ENCODE measurements around the gene RUVBL1.

RUVBL1 gene

DNA sequence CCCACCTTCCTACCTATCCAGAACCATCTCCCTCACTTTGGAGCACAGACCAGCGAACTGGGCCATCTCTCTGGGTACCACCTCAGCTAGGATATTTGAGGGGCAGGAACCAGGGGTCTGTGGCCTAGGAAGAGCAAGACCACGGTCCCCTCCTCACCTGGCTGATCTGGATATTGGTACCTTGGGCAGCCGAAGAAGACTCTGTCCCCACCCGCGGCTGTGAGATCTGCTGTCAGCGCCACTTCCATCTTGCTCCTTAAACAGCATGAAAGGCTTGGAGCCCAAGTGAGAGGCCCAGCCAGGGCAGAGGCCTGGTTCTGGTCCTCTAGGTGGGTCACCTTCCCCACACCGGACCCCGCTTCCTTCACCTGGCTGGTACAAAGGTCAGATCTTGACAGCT lies 44.7 kb downstream of the RUVBL1 start:
- Histone ChIP-seq H3K27me3 (ENCODE audit: control insufficient read depth, insufficient read depth, low read length) (no peaks in the 10 kb centered on the region), H3K4me2 (ENCODE audit: low read length) (no peak overlapping the region), H3K4me3 (ENCODE audit: low read depth, low read length) (no peak overlapping the region), H3K27ac (no peak overlapping the region), H2AFZ (no peak overlapping the region), H3K4me1 (peaks cover 20% of the 10 kb centered on the region), H3K79me2 (no peaks in the 10 kb centered on the region), H3K9ac (no peak overlapping the region), H3K9me3 (ENCODE audit: control insufficient read depth, low read length) (no peaks in the 10 kb centered on the region), H3K36me3 (ENCODE audit: control insufficient read depth, insufficient read depth, low read length) (no peaks in the 10 kb centered on the region)
- TF ChIP-seq, protein P1, sequence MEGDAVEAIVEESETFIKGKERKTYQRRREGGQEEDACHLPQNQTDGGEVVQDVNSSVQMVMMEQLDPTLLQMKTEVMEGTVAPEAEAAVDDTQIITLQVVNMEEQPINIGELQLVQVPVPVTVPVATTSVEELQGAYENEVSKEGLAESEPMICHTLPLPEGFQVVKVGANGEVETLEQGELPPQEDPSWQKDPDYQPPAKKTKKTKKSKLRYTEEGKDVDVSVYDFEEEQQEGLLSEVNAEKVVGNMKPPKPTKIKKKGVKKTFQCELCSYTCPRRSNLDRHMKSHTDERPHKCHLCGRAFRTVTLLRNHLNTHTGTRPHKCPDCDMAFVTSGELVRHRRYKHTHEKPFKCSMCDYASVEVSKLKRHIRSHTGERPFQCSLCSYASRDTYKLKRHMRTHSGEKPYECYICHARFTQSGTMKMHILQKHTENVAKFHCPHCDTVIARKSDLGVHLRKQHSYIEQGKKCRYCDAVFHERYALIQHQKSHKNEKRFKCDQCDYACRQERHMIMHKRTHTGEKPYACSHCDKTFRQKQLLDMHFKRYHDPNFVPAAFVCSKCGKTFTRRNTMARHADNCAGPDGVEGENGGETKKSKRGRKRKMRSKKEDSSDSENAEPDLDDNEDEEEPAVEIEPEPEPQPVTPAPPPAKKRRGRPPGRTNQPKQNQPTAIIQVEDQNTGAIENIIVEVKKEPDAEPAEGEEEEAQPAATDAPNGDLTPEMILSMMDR (IDR thresholded peaks at IDR 0.05), result no peak

DNA sequence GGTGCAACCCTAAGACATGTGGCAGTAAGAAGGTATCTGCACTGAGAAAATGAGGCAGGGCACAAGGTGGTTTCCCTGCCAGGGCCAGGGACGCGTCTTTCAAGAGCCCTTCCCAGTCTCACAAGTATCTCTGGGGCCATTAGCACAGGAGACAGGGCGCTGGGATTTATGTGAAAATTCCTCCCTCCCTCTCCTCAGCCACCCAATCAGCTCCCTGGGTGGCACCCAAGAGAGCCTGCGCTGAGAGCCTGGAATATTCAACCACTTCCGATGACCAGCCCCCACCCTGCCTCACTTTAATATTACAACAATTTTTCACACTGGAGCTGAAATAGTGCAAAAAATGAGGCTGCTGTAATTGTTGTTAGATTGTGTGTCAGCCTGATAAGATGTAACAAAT lies 45.3 kb downstream of the RUVBL1 start:
- TF ChIP-seq, protein P1 (IDR thresholded peaks at IDR 0.05), result no peak
- Histone ChIP-seq H3K9ac (no peak overlapping the region), H3K79me2 (no peaks in the 10 kb centered on the region), H3K9me3 (ENCODE audit: control insufficient read depth, low read length) (no peaks in the 10 kb centered on the region), H3K36me3 (ENCODE audit: control insufficient read depth, insufficient read depth, low read length) (no peaks in the 10 kb centered on the region), H3K4me3 (ENCODE audit: low read depth, low read length) (no peak overlapping the region), H3K4me2 (ENCODE audit: low read length) (no peak overlapping the region), H3K4me1 (peaks cover 14% of the 10 kb centered on the region), H3K27ac (no peak overlapping the region), H2AFZ (no peak overlapping the region), H3K27me3 (ENCODE audit: control insufficient read depth, insufficient read depth, low read length) (no peaks in the 10 kb centered on the region)

DNA sequence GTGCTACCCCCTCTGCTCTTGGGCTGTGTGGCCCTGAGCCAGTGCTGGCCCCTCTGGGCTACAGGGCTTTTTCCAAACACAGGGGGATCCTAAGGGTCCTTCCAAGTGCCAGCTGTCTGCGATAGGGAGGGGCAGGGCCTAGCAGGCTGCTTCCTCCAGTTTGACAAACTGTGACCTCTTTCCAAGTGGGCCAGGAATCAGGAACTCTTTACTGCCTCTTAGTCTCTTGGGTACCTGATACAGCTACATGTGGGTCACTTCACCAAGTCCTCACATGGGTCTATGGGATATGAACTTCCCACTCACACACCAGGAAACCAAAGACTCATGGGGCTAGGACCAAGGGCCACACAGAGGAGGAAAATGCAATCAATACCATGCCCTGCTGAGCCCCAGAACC lies 45.9 kb downstream of the RUVBL1 start:
- Histone ChIP-seq H3K4me3 (ENCODE audit: low read depth, low read length) (no peak overlapping the region), H3K9ac (no peak overlapping the region), H3K9me3 (ENCODE audit: control insufficient read depth, low read length) (no peaks in the 10 kb centered on the region), H3K4me2 (ENCODE audit: low read length) (no peak overlapping the region), H3K36me3 (ENCODE audit: control insufficient read depth, insufficient read depth, low read length) (no peaks in the 10 kb centered on the region), H3K27me3 (ENCODE audit: control insufficient read depth, insufficient read depth, low read length) (no peaks in the 10 kb centered on the region), H3K79me2 (no peaks in the 10 kb centered on the region), H2AFZ (no peak overlapping the region), H3K27ac (no peak overlapping the region), H3K4me1 (peaks cover 11% of the 10 kb centered on the region)
- TF ChIP-seq, protein P1 (IDR thresholded peaks at IDR 0.05), result no peak

DNA sequence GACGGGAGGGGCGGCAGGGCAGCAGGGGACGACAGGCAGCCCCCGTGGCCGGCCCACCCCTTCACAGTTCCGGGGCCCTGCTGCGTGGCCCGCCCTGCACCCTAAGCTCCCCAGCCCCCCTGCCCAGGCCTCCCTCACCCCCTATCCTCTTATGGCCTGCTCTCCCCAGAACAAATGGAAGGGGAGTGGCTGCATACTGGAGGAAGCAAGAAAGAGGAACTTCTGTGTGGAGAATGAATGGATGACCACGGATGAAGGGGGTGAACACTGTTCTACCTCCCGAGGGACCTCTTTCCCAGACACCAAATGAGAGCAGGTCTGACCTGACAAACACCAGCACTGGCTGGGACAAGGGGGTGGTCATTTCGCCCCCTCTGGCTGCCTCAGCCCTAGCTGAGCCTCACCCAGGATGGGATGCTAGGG lies 46.4 kb downstream of the RUVBL1 start:
- Histone ChIP-seq H3K27ac (no peak overlapping the region), H3K4me3 (ENCODE audit: low read depth, low read length) (no peak overlapping the region), H3K27me3 (ENCODE audit: control insufficient read depth, insufficient read depth, low read length) (no peaks in the 10 kb centered on the region), H3K4me2 (ENCODE audit: low read length) (no peak overlapping the region), H3K4me1 (peaks cover 11% of the 10 kb centered on the region), H3K9ac (no peak overlapping the region), H2AFZ (peak overlapping the region; percentile 17), H3K79me2 (no peaks in the 10 kb centered on the region), H3K9me3 (ENCODE audit: control insufficient read depth, low read length) (no peaks in the 10 kb centered on the region), H3K36me3 (ENCODE audit: control insufficient read depth, insufficient read depth, low read length) (no peaks in the 10 kb centered on the region)
- TF ChIP-seq, protein P1 (IDR thresholded peaks at IDR 0.05), result no peak

DNA sequence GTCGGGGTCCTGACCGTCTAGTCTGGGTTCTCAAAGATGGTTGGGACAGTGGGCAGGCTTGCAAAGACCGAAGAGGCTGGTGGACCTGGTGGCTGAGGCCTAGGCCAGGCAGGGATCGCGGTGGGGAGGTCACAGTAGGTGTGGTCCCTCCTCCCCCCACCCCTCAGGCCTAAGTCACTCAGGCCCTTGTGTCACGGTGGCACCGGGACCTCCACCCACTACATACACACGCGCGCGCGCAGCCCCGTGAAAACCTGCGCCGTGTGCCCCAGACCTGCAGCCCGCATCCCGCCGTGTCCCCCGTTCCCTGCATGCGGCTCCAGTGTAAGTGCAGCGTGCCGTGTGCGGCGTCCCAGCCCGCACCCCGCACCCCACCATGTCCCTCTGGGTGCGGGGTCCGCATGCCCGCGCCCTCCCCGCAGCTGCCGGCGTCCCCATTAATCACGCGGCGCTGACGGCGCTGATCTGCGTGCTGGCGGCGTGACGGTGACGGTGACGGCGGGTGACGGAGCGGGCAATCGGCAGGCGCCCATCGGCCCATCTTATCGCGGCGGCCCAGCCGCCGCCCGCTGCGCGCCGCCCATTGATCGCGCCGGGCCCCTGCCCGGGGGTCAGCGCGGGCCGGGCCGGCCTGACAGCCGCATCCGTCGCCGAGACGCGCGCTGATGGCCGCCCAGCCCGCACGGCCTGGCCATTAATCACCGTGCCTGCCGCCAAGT lies 47.0 kb downstream of the RUVBL1 start:
- Histone ChIP-seq H3K79me2 (no peaks in the 10 kb centered on the region), H3K4me1 (peaks cover 16% of the 10 kb centered on the region), H3K27ac (no peak overlapping the region), H3K4me3 (ENCODE audit: low read depth, low read length) (peak overlapping the region; percentile 15), H2AFZ (peak overlapping the region; percentile 82), H3K27me3 (ENCODE audit: control insufficient read depth, insufficient read depth, low read length) (no peaks in the 10 kb centered on the region), H3K9me3 (ENCODE audit: control insufficient read depth, low read length) (no peaks in the 10 kb centered on the region), H3K9ac (no peak overlapping the region), H3K36me3 (ENCODE audit: control insufficient read depth, insufficient read depth, low read length) (no peaks in the 10 kb centered on the region), H3K4me2 (ENCODE audit: low read length) (peak overlapping the region; percentile 64)
- TF ChIP-seq, protein P1 (IDR thresholded peaks at IDR 0.05), result no peak

All from parathyroid adenoma (tissue), 2 donors.